ENCODE data around the gene MID1.

DNA sequence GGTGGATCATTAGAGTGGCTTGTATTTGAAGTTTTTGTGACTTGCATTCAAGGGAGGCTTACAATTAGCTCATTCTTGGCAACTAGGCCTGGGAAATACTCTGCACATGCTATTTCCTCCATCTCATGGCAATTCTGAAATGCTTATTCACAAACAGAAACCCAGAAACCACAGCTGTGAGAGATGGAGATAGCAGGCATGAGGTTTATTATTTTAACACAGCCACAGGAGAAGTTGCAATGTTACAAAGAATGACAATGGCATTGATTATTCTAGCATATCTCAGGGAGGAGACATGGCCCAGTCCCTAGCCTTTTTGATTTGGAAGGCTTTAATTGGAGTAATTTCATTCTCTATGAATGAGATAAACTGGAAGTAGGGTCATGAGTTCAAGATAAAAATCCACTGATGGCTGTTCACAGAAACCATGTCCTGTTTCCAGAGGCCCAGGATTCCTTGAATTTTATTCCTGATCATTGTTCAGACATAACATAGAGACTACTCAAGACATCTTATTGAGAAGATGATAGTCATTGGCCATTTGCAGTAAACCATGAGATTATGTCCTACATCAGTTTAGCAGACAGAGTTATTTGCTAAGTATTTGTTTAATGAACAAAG, 123.9 kb downstream of the MID1 start:
- TF ChIP-seq, protein P1, sequence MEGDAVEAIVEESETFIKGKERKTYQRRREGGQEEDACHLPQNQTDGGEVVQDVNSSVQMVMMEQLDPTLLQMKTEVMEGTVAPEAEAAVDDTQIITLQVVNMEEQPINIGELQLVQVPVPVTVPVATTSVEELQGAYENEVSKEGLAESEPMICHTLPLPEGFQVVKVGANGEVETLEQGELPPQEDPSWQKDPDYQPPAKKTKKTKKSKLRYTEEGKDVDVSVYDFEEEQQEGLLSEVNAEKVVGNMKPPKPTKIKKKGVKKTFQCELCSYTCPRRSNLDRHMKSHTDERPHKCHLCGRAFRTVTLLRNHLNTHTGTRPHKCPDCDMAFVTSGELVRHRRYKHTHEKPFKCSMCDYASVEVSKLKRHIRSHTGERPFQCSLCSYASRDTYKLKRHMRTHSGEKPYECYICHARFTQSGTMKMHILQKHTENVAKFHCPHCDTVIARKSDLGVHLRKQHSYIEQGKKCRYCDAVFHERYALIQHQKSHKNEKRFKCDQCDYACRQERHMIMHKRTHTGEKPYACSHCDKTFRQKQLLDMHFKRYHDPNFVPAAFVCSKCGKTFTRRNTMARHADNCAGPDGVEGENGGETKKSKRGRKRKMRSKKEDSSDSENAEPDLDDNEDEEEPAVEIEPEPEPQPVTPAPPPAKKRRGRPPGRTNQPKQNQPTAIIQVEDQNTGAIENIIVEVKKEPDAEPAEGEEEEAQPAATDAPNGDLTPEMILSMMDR (conservative IDR thresholded peaks at IDR 0.05; ENCODE audit: low read length): no peak
- TF ChIP-seq EZH2phosphoT487 (IDR thresholded peaks at IDR 0.05; ENCODE audit: borderline replicate concordance): no peak
